Transverse colon (tissue), 3 donors: ENCODE data around the gene KLHDC10.

Experiments
- CTCF ChIP-seq, 5 experiments: fragments of 200-600 bp in 3 of 5; fragments of 450-650 bp in 2 of 5; sonication (generic) in 3 of 5; IDR thresholded peaks; 1 replicate in 2 of 5; 2 replicates in 3 of 5; pipeline ENCODE4 v1.5.1; 2016 to 2017; ENCODE audit warnings: antibody characterized with exemption in 5 of 5, inconsistent platforms in 3 of 5, mild to moderate bottlenecking in 2 of 5, moderate library complexity in 1 of 5
- POLR2A ChIP-seq: fragments of 450-650 bp; IDR thresholded peaks from one replicate; pipeline ENCODE4 v1.6.1; 2016; ENCODE audit warnings: antibody characterized with exemption, mild to moderate bottlenecking, moderate library complexity

- TF ChIP-seq CTCF (IDR thresholded peaks at IDR 0.05) (no peak), POLR2A (no peak)
Measured at GRCh38 chr7:130144312-130145171, 74.2 kb downstream of the KLHDC10 start.
